Cerebellar cortex (tissue), 1 donor: Measurements from ENCODE around the gene TSC22D3.

Source experiments
- DNase-seq: peaks from one replicate; pipeline ENCODE4 v3.0.0-alpha.2; 2015; ENCODE audit warnings: low spot score

Gene TSC22D3

GRCh38 chrX:107760304-107761077 is 15.1 kb downstream of the TSC22D3 start:
- no peak for DNase-seq

- no peak for DNase-seq
Observed at GRCh38 chrX:107758231-107758766, 17.3 kb downstream of the TSC22D3 start.

GRCh38 chrX:107755721-107756120 is 19.9 kb downstream of the TSC22D3 start:
- no peak for DNase-seq

- no peak for DNase-seq
Observed at GRCh38 chrX:107753187-107753586, 22.4 kb downstream of the TSC22D3 start.

GRCh38 chrX:107752714-107753113 is 22.9 kb downstream of the TSC22D3 start:
- DNase-seq, result no peak

GRCh38 chrX:107752043-107752442 is 23.5 kb downstream of the TSC22D3 start:
- peak; percentile 51 for DNase-seq

GRCh38 chrX:107750861-107751445 is 24.6 kb downstream of the TSC22D3 start:
- no peak for DNase-seq

GRCh38 chrX:107750263-107750662 is 25.3 kb downstream of the TSC22D3 start:
- no peak for DNase-seq

- DNase-seq, result no peak
Observed at GRCh38 chrX:107748506-107748905, 27.1 kb downstream of the TSC22D3 start.

GRCh38 chrX:107747596-107748161 is 27.9 kb downstream of the TSC22D3 start:
- DNase-seq, result no peak

- no peak for DNase-seq
Observed at GRCh38 chrX:107744868-107745267, 30.7 kb downstream of the TSC22D3 start.

GRCh38 chrX:107743995-107744394 is 31.6 kb downstream of the TSC22D3 start:
- no peak for DNase-seq

- no peak for DNase-seq
Observed at GRCh38 chrX:107742700-107743191, 32.8 kb downstream of the TSC22D3 start.

GRCh38 chrX:107741404-107741790 is 34.2 kb downstream of the TSC22D3 start:
- no peak for DNase-seq

- DNase-seq, result no peak
Observed at GRCh38 chrX:107739541-107739940, 36.0 kb downstream of the TSC22D3 start.

- DNase-seq, result peak; percentile 94
Observed at GRCh38 chrX:107738768-107739167, 36.8 kb downstream of the TSC22D3 start.

GRCh38 chrX:107738272-107738671 is 37.3 kb downstream of the TSC22D3 start:
- no peak for DNase-seq

GRCh38 chrX:107736781-107737531 is 38.6 kb downstream of the TSC22D3 start:
- DNase-seq, result no peak

- no peak for DNase-seq
Observed at GRCh38 chrX:107734646-107735045, 40.9 kb downstream of the TSC22D3 start.

GRCh38 chrX:107733686-107734085 is 41.9 kb downstream of the TSC22D3 start:
- no peak for DNase-seq

GRCh38 chrX:107731831-107732502 is 43.6 kb downstream of the TSC22D3 start:
- DNase-seq, result no peak
